ENCODE results near the gene PLEKHA4.
"Not testable (repeated sequence)": the region's sequence is repeated elsewhere in the genome, so short reads cannot be mapped to it uniquely, and the experiment has no call there.

PLEKHA4 gene

GRCh38 chr19:48867746-48868113 is 687 bp downstream of the PLEKHA4 start:
- in situ Hi-C loops (cut with HindIII; ENCODE audit: low sequenced_read_pairs): no loop called here

GRCh38 chr19:48867123-48867745 is 1.2 kb downstream of the PLEKHA4 start:
- in situ Hi-C loops (cut with HindIII; ENCODE audit: low sequenced_read_pairs): no loop called here

- in situ Hi-C loops (cut with HindIII; ENCODE audit: low sequenced_read_pairs): no loop called here
These were observed 1.7 kb downstream of the PLEKHA4 start for GRCh38 chr19:48866692-48867091.

GRCh38 chr19:48862827-48863226 is 5.6 kb downstream of the PLEKHA4 start:
- in situ Hi-C loops (cut with HindIII; ENCODE audit: low sequenced_read_pairs): no loop called here

- in situ Hi-C loops (cut with HindIII; ENCODE audit: low sequenced_read_pairs): no loop called here
These were observed 7.1 kb downstream of the PLEKHA4 start for GRCh38 chr19:48861313-48861712.

GRCh38 chr19:48859711-48860572 is 8.5 kb downstream of the PLEKHA4 start:
- in situ Hi-C loops (cut with HindIII; ENCODE audit: low sequenced_read_pairs): no loop called here

- in situ Hi-C loops (cut with HindIII; ENCODE audit: low sequenced_read_pairs): no loop called here
These were observed 9.3 kb downstream of the PLEKHA4 start for GRCh38 chr19:48858984-48859710.

GRCh38 chr19:48856921-48857320 is 11.5 kb downstream of the PLEKHA4 start:
- in situ Hi-C loops (cut with HindIII; ENCODE audit: low sequenced_read_pairs): no loop called here

GRCh38 chr19:48854103-48854502 is 14.3 kb downstream of the PLEKHA4 start:
- in situ Hi-C loops (cut with HindIII; ENCODE audit: low sequenced_read_pairs): no loop called here

- in situ Hi-C loops (cut with HindIII; ENCODE audit: low sequenced_read_pairs): no loop called here
These were observed 14.9 kb downstream of the PLEKHA4 start for GRCh38 chr19:48853483-48853882.

GRCh38 chr19:48852292-48852691 is 16.1 kb downstream of the PLEKHA4 start:
- in situ Hi-C loops (cut with HindIII; ENCODE audit: low sequenced_read_pairs): no loop called here

- in situ Hi-C loops (cut with HindIII; ENCODE audit: low sequenced_read_pairs): not testable (repeated sequence)
These were observed 21.8 kb downstream of the PLEKHA4 start for GRCh38 chr19:48846659-48847058.

GRCh38 chr19:48845384-48845783 is 23.0 kb downstream of the PLEKHA4 start:
- in situ Hi-C loops (cut with HindIII; ENCODE audit: low sequenced_read_pairs): no loop called here

GRCh38 chr19:48844472-48844871 is 23.9 kb downstream of the PLEKHA4 start:
- in situ Hi-C loops (cut with HindIII; ENCODE audit: low sequenced_read_pairs): no loop called here

- in situ Hi-C loops (cut with HindIII; ENCODE audit: low sequenced_read_pairs): no loop called here
These were observed 25.6 kb downstream of the PLEKHA4 start for GRCh38 chr19:48842789-48843162.

GRCh38 chr19:48841571-48841970 is 26.8 kb downstream of the PLEKHA4 start:
- in situ Hi-C loops (cut with HindIII; ENCODE audit: low sequenced_read_pairs): no loop called here

- in situ Hi-C loops (cut with HindIII; ENCODE audit: low sequenced_read_pairs): no loop called here
These were observed 27.4 kb downstream of the PLEKHA4 start for GRCh38 chr19:48841047-48841446.

GRCh38 chr19:48837687-48838086 is 30.7 kb downstream of the PLEKHA4 start:
- in situ Hi-C loops (cut with HindIII; ENCODE audit: low sequenced_read_pairs): no loop called here

- in situ Hi-C loops (cut with HindIII; ENCODE audit: low sequenced_read_pairs): no loop called here
These were observed 31.3 kb downstream of the PLEKHA4 start for GRCh38 chr19:48837051-48837524.

- in situ Hi-C loops (cut with HindIII; ENCODE audit: low sequenced_read_pairs): no loop called here
These were observed 32.1 kb downstream of the PLEKHA4 start, which contains the start of gene HSD17B14 for GRCh38 chr19:48836089-48837017. TSS of gene HSD17B14 (minus strand) at chr19:48836491. CDS start at chr19:48836411, 80 bp downstream.

GRCh38 chr19:48835734-48836088 is 32.7 kb downstream of the PLEKHA4 start:
- in situ Hi-C loops (cut with HindIII; ENCODE audit: low sequenced_read_pairs): no loop called here

Measured in DLD1 (cell line).